A549 (cell line): ENCODE results near the gene FOXM1. TPM values are rescaled to one million over a fixed set of nuclear protein-coding genes. Genes with fewer than 3 reads are reported as not detected.

Experiments
- ATAC-seq, 2 experiments: fragments of 200-7000 bp in 1 of 2; fragments of >200 bp in 1 of 2; cut with Nextera tagmentation in 1 of 2; cut with Tn5 transposase in 1 of 2; 3 replicates each; pipeline versions ENCODE4 v1.8.0 to v1.9.1; 2018 to 2020; ENCODE audit warnings: mild to moderate bottlenecking in 1 of 2, moderate library complexity in 1 of 2
- CTCF ChIA-PET: fragments of 300-600 bp; sonication (Branson Sonifier 250); formaldehyde crosslinking; extraction: SDS; loops from one replicate; lab custom pipeline; 2021; ENCODE audit warnings: antibody characterized with exemption, inconsistent platforms; lab: Yijun Ruan, JAX
- POLR2A ChIA-PET: fragments of 350-600 bp; formaldehyde crosslinking; extraction: SDS; loops from one replicate; lab custom pipeline; 2021; ENCODE audit warnings: antibody characterized with exemption, inconsistent platforms; lab: Yijun Ruan, JAX
- DNase-seq, 2 experiments: peaks; one replicate each; pipeline versions ENCODE4 v3.0.0 to v3.0.0-alpha.2; 2011 to 2016; ENCODE audit warnings: low read depth in 1 of 2, low spot score in 1 of 2
- FAIRE-seq: peaks from 2 replicates; lab custom pipeline; 2011; peaks lifted over from hg19 to GRCh38; lab: Jason Lieb, UNC
- H3K27ac ChIP-seq, 2 experiments: fragments of >200 bp; sonication (Bioruptor Twin); formaldehyde crosslinking; 3 replicates each; pipeline ENCODE4 v1.5.1; 2016 to 2017
- H3K4me1 ChIP-seq: fragments of >200 bp; sonication (Bioruptor Twin); formaldehyde crosslinking; 3 replicates; pipeline ENCODE4 v1.6.1; 2016
- H3K4me2 ChIP-seq: fragments of >200 bp; sonication (Bioruptor Twin); formaldehyde crosslinking; 3 replicates; pipeline ENCODE4 v1.6.1; 2016
- H3K4me3 ChIP-seq: fragments of >200 bp; sonication (Bioruptor Twin); formaldehyde crosslinking; 3 replicates; pipeline ENCODE4 v1.5.1; 2016
- H3K9me3 ChIP-seq: fragments of >200 bp; sonication (Bioruptor Twin); formaldehyde crosslinking; 3 replicates; pipeline ENCODE4 v1.6.1; 2016
- BHLHE40 ChIP-seq: IDR thresholded peaks from 2 replicates; pipeline ENCODE4 v1.6.1; 2012; ENCODE audit warnings: low read depth, low read length, inconsistent platforms
- CBX2 ChIP-seq: fragments of 200-600 bp; sonication (generic); IDR thresholded peaks from 2 replicates; pipeline ENCODE4 v1.6.1; 2016; ENCODE audit warnings: low read depth, mild to moderate bottlenecking, borderline replicate concordance
- CHD2 ChIP-seq: fragments of 150-350 bp; IDR thresholded peaks from 2 replicates; pipeline ENCODE4 v1.6.1; 2014; ENCODE audit warnings: low read length; ENCODE audit not compliant: partially characterized antibody
- CTCF ChIP-seq: fragments of >200 bp; sonication (Bioruptor Twin); formaldehyde crosslinking; IDR thresholded peaks from 3 replicates; pipeline ENCODE4 v1.5.1; 2016
- E2F6 ChIP-seq: IDR thresholded peaks from 2 replicates; pipeline ENCODE4 v1.6.1; 2012; ENCODE audit warnings: low read depth, borderline replicate concordance
- EHF ChIP-seq: fragments of 250-450 bp; sonication (Bioruptor Pico); IDR thresholded peaks from 2 replicates; pipeline ENCODE4 v1.5.0; 2020; ENCODE audit warnings: mild to moderate bottlenecking
- EP300 ChIP-seq, 2 experiments: fragments of >200 bp; sonication (Bioruptor Twin); formaldehyde crosslinking; IDR thresholded peaks; 2 replicates in 1 of 2; 3 replicates in 1 of 2; pipeline ENCODE4 v1.6.1; 2016 to 2017
- ESRRA ChIP-seq: fragments of 150-350 bp; IDR thresholded peaks from 2 replicates; pipeline ENCODE4 v1.6.1; 2014; ENCODE audit warnings: mild to moderate bottlenecking, low read length, borderline replicate concordance
- FOSB ChIP-seq: fragments of 250-450 bp; sonication (Bioruptor Pico); IDR thresholded peaks from 2 replicates; pipeline ENCODE4 v1.5.0; 2020; ENCODE audit warnings: mild to moderate bottlenecking, moderate library complexity
- FOSL2 ChIP-seq, 2 experiments: fragments of 450-650 bp in 1 of 2; fragments of >200 bp in 1 of 2; sonication (Bioruptor Twin) in 1 of 2; formaldehyde crosslinking; IDR thresholded peaks; 2 replicates each; pipeline versions ENCODE4 v1.5.0 to v1.6.1; 2016 to 2020; ENCODE audit warnings: mild to moderate bottlenecking in 1 of 2, moderate library complexity in 1 of 2
- FOXS1 ChIP-seq: fragments of 250-450 bp; sonication (Bioruptor Pico); IDR thresholded peaks from 2 replicates; pipeline ENCODE4 v1.5.0; 2020; ENCODE audit warnings: mild to moderate bottlenecking, moderate library complexity
- JUN ChIP-seq, 2 experiments: fragments of >200 bp; sonication (Bioruptor Twin); formaldehyde crosslinking; IDR thresholded peaks; 2 replicates in 1 of 2; 3 replicates in 1 of 2; pipeline ENCODE4 v1.6.1; 2016 to 2017
- KDM1A ChIP-seq: fragments of 200-600 bp; sonication (generic); IDR thresholded peaks from 2 replicates; pipeline ENCODE4 v1.6.1; 2016; ENCODE audit warnings: low read depth, mild to moderate bottlenecking
- KDM5A ChIP-seq: fragments of 200-600 bp; sonication (generic); IDR thresholded peaks from 2 replicates; pipeline ENCODE4 v1.6.1; 2016; ENCODE audit warnings: antibody characterized with exemption, mild to moderate bottlenecking
- MAFK ChIP-seq: fragments of 450-650 bp; IDR thresholded peaks from 2 replicates; pipeline ENCODE4 v1.6.1; 2014; ENCODE audit not compliant: partially characterized antibody
- MAX ChIP-seq: IDR thresholded peaks from 2 replicates; pipeline ENCODE4 v1.6.1; 2012
- MYC ChIP-seq: IDR thresholded peaks from 2 replicates; pipeline ENCODE4 v1.6.1; 2012; ENCODE audit warnings: mild to moderate bottlenecking, inconsistent platforms, low read length, improper control_type of control experiment, borderline replicate concordance
- NFE2L2 ChIP-seq: fragments of 150-350 bp; conservative IDR thresholded peaks from 2 replicates; pipeline ENCODE4 v1.6.1; 2014; ENCODE audit warnings: low read length
- NPAS2 ChIP-seq: fragments of 250-450 bp; sonication (Bioruptor Pico); IDR thresholded peaks from 2 replicates; pipeline ENCODE4 v1.8.0; 2022; ENCODE audit warnings: mild to moderate bottlenecking, moderate library complexity, borderline replicate concordance
- NR3C1 ChIP-seq: fragments of >200 bp; sonication (Bioruptor Twin); formaldehyde crosslinking; IDR thresholded peaks from 3 replicates; pipeline ENCODE4 v1.6.1; 2017
- PBX3 ChIP-seq: IDR thresholded peaks from 2 replicates; pipeline ENCODE4 v1.6.1; 2012
- POLR2A ChIP-seq: IDR thresholded peaks from 2 replicates; pipeline ENCODE4 v1.6.1; 2012; ENCODE audit warnings: mild to moderate bottlenecking, low read length
- RFX5 ChIP-seq: fragments of 450-650 bp; IDR thresholded peaks from 2 replicates; pipeline ENCODE4 v1.7.1; 2014; ENCODE audit warnings: antibody characterized with exemption, mild to moderate bottlenecking, moderate library complexity
- RNF2 ChIP-seq: fragments of 200-600 bp; sonication (generic); IDR thresholded peaks from 2 replicates; pipeline ENCODE4 v1.6.1; 2016; ENCODE audit warnings: low read depth, mild to moderate bottlenecking, antibody characterized with exemption, moderate library complexity, borderline replicate concordance
- SMC3 ChIP-seq: fragments of >200 bp; sonication (Bioruptor Twin); formaldehyde crosslinking; IDR thresholded peaks from 3 replicates; pipeline ENCODE4 v1.6.1; 2018; ENCODE audit warnings: inconsistent platforms
- USF2 ChIP-seq: fragments of 450-650 bp; IDR thresholded peaks from 2 replicates; pipeline ENCODE4 v1.6.1; 2014; ENCODE audit warnings: antibody characterized with exemption
- ZSCAN20 ChIP-seq: fragments of 250-450 bp; sonication (Bioruptor Pico); IDR thresholded peaks from 2 replicates; pipeline ENCODE4 v1.8.0; 2022; ENCODE audit warnings: mild to moderate bottlenecking, moderate library complexity
- WGBS: methylation state at CpG from one replicate; pipeline ENCODE4 v1.1.6; 2017; ENCODE audit errors: missing lambda C conversion rate; 5-methylcytosine and 5-hydroxymethylcytosine counted together
- polyA plus RNA-seq, 4 experiments: library from polyadenylated mRNA; depleted of rRNA in 3 of 4; stranded (reverse); fragments of >200 nt; fragmentation: RNase III in 1 of 4; extraction: RNeasy Plus Mini Kit Qiagen cat#74134 plus additional on column Dnase treatment in 1 of 4; gene quantifications; 2 replicates in 3 of 4; 3 replicates in 1 of 4; pipeline ENCODE4 v1.2.3, GENCODE V29; 2011 to 2017

Gene FOXM1
- polyA plus RNA-seq, 2 of the 4 experiments (the other 2 are of a cell fraction), result 40.3 to 84.0 TPM

- Histone ChIP-seq H3K4me2 (no peak overlapping the region), H3K4me3 (no peak overlapping the region), H3K9me3 (no peaks in the 10 kb centered on the region), H3K27ac (no peak overlapping the region), H3K4me1 (no peaks in the 10 kb centered on the region)
- ATAC-seq (no peak), FAIRE-seq (no peak), DNase-seq (no peak)
- TF ChIP-seq MAX, result no peak
- no peak for TF ChIP-seq NR3C1
- TF ChIP-seq MAFK, result no peak
- no peak for TF ChIP-seq NFE2L2
- TF ChIP-seq JUN (IDR thresholded peaks at IDR 0.05), result no peak
- TF ChIP-seq POLR2A, result no peak
- TF ChIP-seq FOXS1 (CRISPR knock-in tag), result no peak
- no peak for TF ChIP-seq PBX3
- no peak for TF ChIP-seq CTCF
- TF ChIP-seq EP300 (IDR thresholded peaks at IDR 0.05), result no peak
- TF ChIP-seq MYC, result no peak
- no peak for TF ChIP-seq ZSCAN20 (CRISPR knock-in tag)
- no peak for TF ChIP-seq SMC3
- ChIA-PET POLR2A (no interaction called here), CTCF (interaction anchor here (1.1 to 3.2 kb wide), 4 partner anchors 10 to 108 kb away, joined by 3 to 18 read pairs (median 3); no protein-coding TSS in a partner anchor)
- WGBS, result 87% methylated on average over 4 of the region's 4 CpGs
Observed at GRCh38 chr12:2835691-2836403, 41.1 kb downstream of the FOXM1 start.

GRCh38 chr12:2834581-2835491 lies 42.1 kb downstream of the FOXM1 start, which contains the start of gene NRIP2:
NRIP2 (minus strand) TSS chr12:2835035; CDS start chr12:2834983, 52 bp downstream.
- H3K4me3 ChIP-seq, result no peak within 1 kb of the TSS
- ChIA-PET CTCF (interaction anchor here (1.4 to 3.2 kb wide), 4 partner anchors 9 to 199 kb away, joined by 3 to 18 read pairs (median 4); no protein-coding TSS in a partner anchor), POLR2A (no interaction called here)
- no peak; a peak in 2 of 6 replicates for ATAC-seq
- H3K4me1 ChIP-seq, result no peaks in the 10 kb centered on the region
- H3K27ac ChIP-seq, result no peak within 1 kb of the TSS
- no peak within 1 kb of the TSS for H3K4me2 ChIP-seq
- FAIRE-seq, result no peak
- 84% methylated on average over 32 of the region's 32 CpGs for WGBS
- DNase-seq, result no peak
- TF ChIP-seq CHD2 (no peak), KDM5A (no peak), EHF (CRISPR knock-in tag) (no peak), RNF2 (no peak), E2F6 (no peak), ESRRA (no peak), CBX2 (no peak), FOSB (no peak), MAX (no peak), MYC (no peak), NPAS2 (CRISPR knock-in tag) (no peak), FOSL2 (IDR thresholded peaks at IDR 0.05) (no peak), FOSL2 (CRISPR knock-in tag; IDR thresholded peaks at IDR 0.05) (no peak), ZSCAN20 (CRISPR knock-in tag) (no peak), USF2 (no peak), BHLHE40 (no peak), RFX5 (no peak), NFE2L2 (no peak), KDM1A (no peak)
- no peaks in the 10 kb centered on the region for H3K9me3 ChIP-seq
